ENCODE results near the gene TRAPPC3L.

TRAPPC3L gene

DNA sequence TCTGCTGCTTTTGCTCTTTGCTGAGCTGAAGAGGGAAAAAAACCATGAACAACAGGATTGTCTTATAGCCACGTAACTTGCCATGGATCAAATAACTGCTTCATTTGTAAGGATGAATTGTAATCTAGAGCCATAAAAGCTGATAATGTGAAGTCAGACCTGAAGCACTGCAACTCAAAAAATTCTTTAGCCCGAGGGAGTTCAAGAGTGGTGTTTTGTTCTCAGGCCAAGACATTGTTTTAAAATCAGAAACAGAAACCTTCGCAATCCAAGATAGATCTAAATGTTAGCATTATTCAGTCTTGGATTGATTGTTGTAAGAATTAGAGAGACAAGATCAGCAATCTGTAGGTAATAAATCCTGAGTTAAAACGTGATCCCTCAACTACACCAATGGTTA, at the start of gene TRAPPC3L:
TSS of gene TRAPPC3L (minus strand) at position 34 of the 400 bp plus-strand sequence. CDS start 170 bp downstream, outside the sequence.
- DNase-seq (ENCODE audit: low read depth) = peak; percentile 19

DNA sequence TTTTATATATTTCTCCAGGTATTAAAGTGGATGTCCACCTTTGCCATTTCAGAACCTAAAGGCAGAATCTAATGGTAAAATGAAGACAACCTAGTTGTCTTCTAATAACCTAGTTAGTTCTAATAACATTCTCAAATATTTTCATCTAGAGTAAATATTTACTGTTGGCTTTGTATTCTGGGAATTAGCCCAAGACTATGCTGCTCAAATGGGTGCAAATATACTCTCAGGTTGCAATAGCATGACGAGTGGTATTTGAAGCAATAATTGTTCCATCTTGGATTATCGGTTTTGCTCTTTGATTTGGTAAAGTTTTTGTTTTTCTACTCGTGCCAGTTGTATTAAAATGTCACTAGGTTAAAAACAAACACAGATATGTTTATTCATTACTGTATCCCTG, 49.8 kb upstream of the TRAPPC3L start:
- no peak for DNase-seq (ENCODE audit: low read depth)

- no peak for DNase-seq (ENCODE audit: low read depth)
Measured at GRCh38 chr6:116586738-116587137, 41.3 kb upstream of the TRAPPC3L start.

- no peak for DNase-seq (ENCODE audit: low read depth)
Measured at GRCh38 chr6:116586276-116586675, 40.8 kb upstream of the TRAPPC3L start.

- DNase-seq (ENCODE audit: low read depth) = no peak
Measured at GRCh38 chr6:116580198-116580597, 34.7 kb upstream of the TRAPPC3L start.

DNA sequence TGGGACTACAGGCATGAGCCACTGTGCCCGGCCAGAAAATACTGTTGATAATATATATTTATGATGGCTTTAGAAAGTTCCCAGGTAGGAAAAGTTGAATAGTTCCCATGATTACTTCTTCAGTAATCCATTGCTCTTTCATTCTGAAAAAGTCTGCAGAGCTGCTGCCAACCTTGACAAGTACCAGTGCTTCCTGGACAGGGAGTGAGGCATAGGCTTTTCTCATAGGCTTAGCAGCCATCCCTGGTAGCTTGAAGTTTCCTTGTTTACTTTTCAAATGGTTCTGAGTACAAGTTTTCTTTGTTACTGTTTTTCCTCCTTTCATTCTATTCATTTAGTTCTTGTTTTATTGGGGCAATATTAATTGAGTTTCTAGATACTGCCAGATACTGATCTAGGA, 33.7 kb upstream of the TRAPPC3L start:
- no peak for DNase-seq (ENCODE audit: low read depth)

DNA sequence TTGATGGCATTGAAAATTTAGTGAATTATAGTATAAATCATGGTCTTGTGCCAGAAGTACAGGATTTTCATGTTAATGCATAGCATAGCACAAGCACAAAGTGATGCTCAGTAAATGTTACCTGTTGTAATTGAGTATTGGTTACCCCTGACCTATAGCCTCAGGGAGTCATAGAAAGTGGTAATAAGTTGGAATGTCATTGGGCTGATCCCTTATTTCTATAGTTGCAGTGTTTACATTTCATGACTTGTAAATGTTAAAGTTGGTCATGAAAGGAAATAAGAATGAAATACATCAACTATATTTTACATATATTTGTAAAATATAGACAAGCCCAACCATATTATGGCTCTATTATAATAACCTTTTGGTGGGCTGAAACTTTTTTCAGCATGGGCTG, 32.9 kb upstream of the TRAPPC3L start:
- no peak for DNase-seq (ENCODE audit: low read depth)

DNA sequence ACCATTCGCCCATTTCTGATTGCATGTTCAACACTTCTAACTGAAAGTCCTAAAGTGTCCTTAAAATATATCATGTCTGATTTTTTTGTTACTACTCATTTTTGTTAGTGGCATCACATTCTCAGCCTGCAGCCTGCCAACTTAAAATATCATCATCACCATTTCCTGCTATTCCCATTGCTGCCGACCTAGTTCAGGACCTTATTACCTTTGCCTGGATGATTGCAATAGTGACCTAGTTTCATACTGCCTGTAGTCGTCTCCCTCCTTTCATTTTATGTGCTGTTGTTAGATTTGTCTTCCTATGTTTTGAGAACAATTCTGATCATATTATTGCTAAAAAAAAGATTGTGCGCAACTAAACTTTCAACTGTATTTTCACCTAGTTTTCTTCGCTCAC, 32.0 kb upstream of the TRAPPC3L start:
- no peak for DNase-seq (ENCODE audit: low read depth)

GRCh38 chr6:116575227-116575626, 29.7 kb upstream of the TRAPPC3L start:
- no peak for DNase-seq (ENCODE audit: low read depth)

GRCh38 chr6:116572162-116572561, 26.7 kb upstream of the TRAPPC3L start:
- DNase-seq (ENCODE audit: low read depth) = peak; percentile 44

GRCh38 chr6:116571683-116572000, 26.2 kb upstream of the TRAPPC3L start:
- DNase-seq (ENCODE audit: low read depth) = no peak

- peak; percentile 100 for DNase-seq (ENCODE audit: low read depth)
Measured at GRCh38 chr6:116570856-116571682, 25.6 kb upstream of the TRAPPC3L start, which contains the start of gene RWDD1. Gene RWDD1, plus strand, starts transcription at chr6:116571504. Its CDS starts 79 bp downstream, at chr6:116571583.

DNA sequence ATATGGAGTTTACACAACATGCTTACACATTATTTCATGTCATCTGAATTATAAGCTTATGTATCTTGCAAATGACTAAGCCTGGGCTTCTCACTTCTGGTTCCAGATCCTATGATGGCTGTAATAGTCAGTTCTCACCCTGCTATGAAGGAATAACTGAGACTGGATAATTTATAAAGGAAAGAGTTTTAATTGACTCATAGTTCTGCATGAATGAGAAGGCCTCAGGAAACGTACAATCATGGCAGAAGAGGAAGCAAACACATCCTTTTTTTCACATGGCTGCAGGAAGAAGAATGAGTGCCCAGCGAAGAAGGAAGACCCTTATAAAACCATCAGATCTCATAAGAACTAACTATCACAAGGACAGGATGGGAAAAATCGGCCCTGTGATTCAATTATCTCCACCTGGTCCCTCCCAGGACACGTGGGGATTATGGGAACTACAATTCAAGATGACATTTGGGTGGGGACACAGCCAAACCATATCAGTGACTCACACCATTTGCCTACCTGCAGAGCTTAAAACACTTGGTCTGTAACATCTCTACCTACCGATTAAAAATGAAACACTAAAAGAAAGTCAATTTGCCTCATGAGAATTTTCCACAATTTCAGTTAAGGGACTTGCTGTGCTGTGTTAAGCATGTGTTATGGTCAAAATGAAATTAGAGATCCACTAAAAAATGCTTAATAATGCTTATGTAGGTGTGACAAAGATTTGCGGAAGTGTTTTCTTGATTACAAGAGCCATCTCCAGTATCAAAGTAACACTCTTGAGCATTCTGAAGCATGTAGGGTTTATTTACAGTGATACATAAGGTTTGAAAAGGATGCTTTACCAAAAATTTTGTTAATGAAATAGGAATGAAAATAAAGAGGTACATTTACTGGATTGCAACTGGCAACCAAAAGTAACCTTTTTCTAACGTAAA, 23.6 kb upstream of the TRAPPC3L start:
- no peak for DNase-seq (ENCODE audit: low read depth)

DNA sequence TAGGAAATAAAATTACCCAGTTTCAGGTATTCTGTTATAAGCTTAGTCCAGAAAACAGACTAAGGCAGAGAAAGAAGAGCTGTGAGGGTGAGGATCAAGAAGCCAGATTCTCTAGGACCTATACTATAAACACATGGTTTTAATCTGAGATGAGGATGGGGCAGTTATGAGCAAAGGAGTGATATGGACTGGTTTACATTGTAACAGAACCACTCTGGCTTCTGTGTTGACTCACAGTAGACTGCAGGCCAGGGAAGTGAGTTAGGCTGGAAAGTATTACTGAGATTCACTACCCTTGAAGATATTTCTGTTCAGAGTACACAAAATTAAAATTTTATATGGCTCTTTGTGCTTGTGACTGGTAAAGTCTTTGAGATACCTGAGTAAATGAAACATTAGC, 22.6 kb upstream of the TRAPPC3L start:
- peak; percentile 38 for DNase-seq (ENCODE audit: low read depth)

DNA sequence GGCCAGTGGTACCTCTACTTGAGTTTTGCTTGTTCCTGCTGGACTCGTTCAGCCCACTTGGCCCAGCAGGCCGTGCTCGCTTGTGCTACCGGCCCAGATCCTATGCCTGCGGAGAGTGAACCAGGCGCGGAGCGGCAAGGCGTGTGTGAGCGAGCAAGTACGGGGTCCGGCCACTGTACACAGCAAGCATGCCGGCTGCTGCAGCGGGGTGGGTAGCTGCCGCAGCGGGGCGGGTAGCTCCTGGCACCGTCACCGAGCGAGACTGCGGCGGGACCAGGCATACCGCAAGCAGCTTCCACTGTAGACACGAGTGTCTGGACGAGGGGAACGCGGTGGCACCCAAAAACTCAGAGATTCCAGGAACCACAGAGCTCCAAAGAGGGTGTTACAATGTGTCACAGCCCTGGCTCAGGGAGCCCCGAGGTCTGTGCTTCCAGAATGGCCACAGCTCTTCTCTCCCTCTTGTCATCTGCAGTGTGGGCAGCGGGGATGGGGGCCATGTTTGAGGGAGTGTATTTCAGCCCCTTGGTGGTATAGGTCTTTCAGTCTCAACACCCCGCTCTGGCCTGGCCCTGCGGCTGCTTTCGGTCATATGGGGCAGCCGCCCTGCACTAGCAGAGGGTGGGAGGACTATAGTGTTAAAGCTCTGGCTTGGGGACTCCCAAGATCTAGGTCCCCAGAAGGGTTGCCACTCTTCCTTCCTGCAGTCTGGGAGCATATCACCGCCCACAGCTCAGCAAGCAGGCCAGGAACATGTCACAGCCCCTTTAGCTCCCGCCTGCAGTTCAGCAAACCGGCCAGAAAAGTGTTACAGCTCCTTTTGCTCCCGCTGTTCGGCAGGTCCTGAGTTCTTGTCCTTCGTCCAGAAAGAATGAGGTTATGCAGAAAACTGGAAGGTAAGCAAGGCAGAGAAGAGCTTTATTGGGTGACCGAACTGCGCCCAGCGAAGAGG, 19.7 kb upstream of the TRAPPC3L start:
- no peak for DNase-seq (ENCODE audit: low read depth)

- no peak for DNase-seq (ENCODE audit: low read depth)
Measured at GRCh38 chr6:116564311-116564710, 18.8 kb upstream of the TRAPPC3L start.

DNA sequence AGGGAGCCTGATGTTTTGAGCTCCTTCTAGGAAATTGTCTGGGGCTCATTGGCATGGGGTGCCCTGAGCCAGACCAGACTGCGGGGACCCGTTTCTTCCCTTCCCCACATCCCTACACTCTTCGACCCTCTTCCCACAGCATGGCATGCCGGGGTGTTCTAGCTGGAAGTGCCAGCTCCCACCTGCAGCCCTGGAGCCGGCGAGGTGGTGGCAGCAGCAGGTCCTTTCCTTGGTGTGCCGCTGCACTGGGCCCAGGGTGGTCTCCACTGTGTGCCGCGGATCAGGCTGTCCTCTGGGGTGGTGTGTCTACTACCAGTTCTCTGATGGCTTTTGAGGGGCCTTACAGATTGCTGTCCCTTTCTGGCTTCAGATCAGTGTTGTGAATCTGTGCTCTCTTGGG, 18.3 kb upstream of the TRAPPC3L start:
- no peak for DNase-seq (ENCODE audit: low read depth)

DNA sequence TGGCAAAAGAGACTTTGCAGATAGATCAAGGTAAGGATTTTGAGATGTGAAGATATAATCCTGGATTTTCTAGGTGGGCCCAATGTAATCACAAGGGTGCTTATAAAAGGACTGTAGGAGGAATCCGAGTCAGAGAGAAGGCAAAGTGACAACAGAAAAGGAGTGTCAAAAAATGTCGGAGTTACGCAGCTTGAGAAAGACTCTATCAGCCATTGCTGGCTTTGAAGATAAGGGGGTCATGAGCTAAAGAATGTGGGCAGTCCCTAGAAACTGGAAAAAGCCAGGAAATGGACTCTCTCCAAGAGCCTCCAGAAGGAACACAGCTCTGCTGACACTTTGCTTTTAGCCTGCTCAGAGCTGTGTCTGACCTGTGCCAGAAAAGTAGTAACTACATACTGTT, 17.1 kb upstream of the TRAPPC3L start:
- DNase-seq (ENCODE audit: low read depth) = no peak

- no peak for DNase-seq (ENCODE audit: low read depth)
Measured at GRCh38 chr6:116562019-116562403, 16.5 kb upstream of the TRAPPC3L start.

DNA sequence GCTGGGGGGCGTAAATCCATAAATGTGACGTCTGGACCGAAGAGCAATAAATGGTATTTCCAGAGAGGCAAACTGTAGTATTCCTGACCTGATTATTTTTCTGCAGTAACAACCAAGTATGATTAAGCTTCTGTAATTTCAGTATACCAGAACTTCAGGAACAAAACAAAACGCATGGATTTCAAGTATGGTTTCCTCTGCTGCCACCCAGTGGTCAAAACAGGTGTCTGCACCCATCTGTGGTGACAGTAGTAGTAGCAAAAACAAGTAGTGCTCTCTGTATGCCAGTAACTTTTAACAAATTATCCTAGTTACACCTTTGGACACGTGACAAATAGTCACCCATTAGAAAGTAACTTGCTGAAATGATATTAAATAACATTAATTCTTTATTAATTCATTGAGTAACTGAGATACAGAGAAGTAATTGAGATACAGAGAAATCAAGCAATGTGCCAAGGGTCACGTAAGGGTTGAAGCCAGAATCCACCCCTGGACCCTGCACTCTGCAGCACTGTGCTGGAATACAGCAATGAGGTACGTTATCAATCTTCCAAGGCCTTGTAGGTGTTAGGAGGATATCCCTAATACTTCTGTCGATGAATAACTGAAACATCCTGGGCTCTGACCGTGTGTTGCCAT, 16.0 kb upstream of the TRAPPC3L start:
- DNase-seq (ENCODE audit: low read depth) = peak; percentile 60

DNA sequence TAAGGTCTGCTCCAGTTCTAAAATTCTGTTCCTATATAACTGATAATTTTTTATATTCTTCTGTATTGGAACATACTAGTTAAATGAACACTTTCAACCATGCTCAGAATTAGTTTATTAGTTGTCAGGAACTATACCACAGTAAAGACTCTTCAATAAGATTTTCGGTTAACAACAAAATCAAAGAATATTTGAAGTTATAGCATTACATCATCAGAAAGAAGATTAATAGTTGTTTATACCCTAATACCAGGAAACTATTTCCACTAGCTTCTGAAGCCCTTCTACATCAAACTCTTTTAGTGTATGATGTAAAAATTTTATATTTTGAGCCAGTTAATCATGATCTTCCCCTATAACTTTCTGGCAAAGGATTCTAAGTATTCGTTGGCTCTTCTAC, 14.6 kb upstream of the TRAPPC3L start:
- DNase-seq (ENCODE audit: low read depth) = no peak

All from fibroblast of gingiva (primary cell).